Kidney (tissue), 14 donors: ENCODE data around the gene MTF1. TPM values are rescaled to one million over a fixed set of nuclear protein-coding genes. Genes with fewer than 3 reads are reported as not detected.
A peak's percentile ranks its signal among the peaks of the same experiment; 100 is the strongest.

ENCODE experiments used
- DNase-seq, 5 donors: peaks; one replicate each; pipeline ENCODE4 v3.0.0-alpha.2; 2013 to 2020
- FAIRE-seq: peaks from 2 replicates; lab custom pipeline; 2012; peaks lifted over from hg19 to GRCh38; lab: Jason Lieb, UNC
- H3K27ac ChIP-seq, 2 donors: one replicate each; pipeline ENCODE4 v1.7.0; 2013; ENCODE audit warnings: low read depth in 2 of 2, low read length in 2 of 2, inconsistent platforms in 1 of 2
- H3K27me3 ChIP-seq: one replicate; pipeline ENCODE4 v1.7.1; 2013; ENCODE audit warnings: low read length, inconsistent platforms; ENCODE audit not compliant: control insufficient read depth, insufficient read depth
- H3K36me3 ChIP-seq, 3 donors: one replicate each; pipeline versions ENCODE4 v1.7.0 to v1.7.1; 2013; ENCODE audit warnings: low read length in 3 of 3, control low read depth in 1 of 3, inconsistent platforms in 1 of 3; ENCODE audit not compliant: insufficient read depth in 3 of 3, control insufficient read depth in 2 of 3
- H3K4me1 ChIP-seq, 3 donors: one replicate each; pipeline versions ENCODE4 v1.7.0 to v1.7.1; 2013; ENCODE audit warnings: low read length in 3 of 3, inconsistent platforms in 1 of 3, low read depth in 1 of 3; ENCODE audit not compliant: control insufficient read depth in 2 of 3, insufficient read depth in 2 of 3
- H3K4me3 ChIP-seq, 3 donors: one replicate each; pipeline versions ENCODE4 v1.7.0 to v1.8.1; 2013; ENCODE audit warnings: low read length in 3 of 3, control low read depth in 1 of 3, inconsistent platforms in 1 of 3
- H3K9ac ChIP-seq, 3 donors: one replicate each; pipeline versions ENCODE4 v1.7.0 to v1.7.1; 2013; ENCODE audit warnings: low read length in 3 of 3, control low read depth in 1 of 3, inconsistent platforms in 1 of 3
- H3K9me3 ChIP-seq, 3 donors: one replicate each; pipeline versions ENCODE4 v1.7.0 to v1.7.1; 2013; ENCODE audit warnings: low read length in 3 of 3, control low read depth in 1 of 3, inconsistent platforms in 1 of 3; ENCODE audit not compliant: control insufficient read depth in 2 of 3, insufficient read depth in 1 of 3
- CTCF ChIP-seq: IDR thresholded peaks from 3 replicates; pipeline ENCODE4 v1.5.1; 2012; ENCODE audit warnings: mild to moderate bottlenecking, moderate library complexity, borderline replicate concordance; ENCODE audit not compliant: insufficient read depth; ENCODE audit errors: extremely low read depth
- intact Hi-C: fragments of 100-400 bp; cut with DNase I; formaldehyde crosslinking; loops from one replicate; pipeline ENCODE4 v1.11.1; 2022
- polyA plus RNA-seq: library from polyadenylated mRNA; stranded (reverse); fragments of 350-450 nt; fragmentation: Illumina TruSeq; extraction: RNeasy Lipid Tissue Mini Kit (QIAGEN cat#74804); gene quantifications from one replicate; pipeline ENCODE4 v1.2.3, GENCODE V29; 2014; ENCODE audit warnings: low read depth, low replicate concordance; ENCODE audit not compliant: insufficient read depth
- total RNA-seq: library from RNA; stranded (reverse); fragmentation: NEBNext Ultra II Directional; extraction: Animal tissue kit (Norgen Biotek cat#: 25700); gene quantifications from one replicate; pipeline ENCODE4 v1.2.1, GENCODE V29; 2021
- donor health status: control.
- donor health status: control.
- donor health status: control.
- donor health status: control.
- donor health status: control.
- donor health status: DM: yes; HTN: yes; CAD: no.
- donor health status: Normal renal cell carcinoma (clear cell type).

MTF1 gene
- total and polyA plus RNA-seq, 2 donors from 2014 or later: 2.2 to 26.7 TPM

- intact Hi-C loops: no loop called here
- FAIRE-seq (no peak), DNase-seq (no peak)
- Histone ChIP-seq H3K4me3 (no peak overlapping the region), H3K27me3 (no peaks in the 10 kb centered on the region), H3K27ac (no peak overlapping the region), H3K4me1 (peaks cover 0 to 11% (median 10%) of the 10 kb centered on the region in 3 donors), H3K9me3 (no peaks in the 10 kb centered on the region), H3K36me3 (no peaks in the 10 kb centered on the region), H3K9ac (no peak overlapping the region)
- no peak for TF ChIP-seq CTCF
Measured at GRCh38 chr1:37845786-37846185, 13.6 kb downstream of the MTF1 start.

- no peaks in the 10 kb centered on the region for H3K9me3 ChIP-seq
- peaks cover 0 to 11% (median 10%) of the 10 kb centered on the region in 3 donors for H3K4me1 ChIP-seq
- H3K27ac ChIP-seq: no peak overlapping the region
- H3K36me3 ChIP-seq: no peaks in the 10 kb centered on the region
- TF ChIP-seq CTCF: no peak
- H3K27me3 ChIP-seq: no peaks in the 10 kb centered on the region
- intact Hi-C loops: no loop called here
- H3K4me3 ChIP-seq: no peak overlapping the region
- DNase-seq (no peak), FAIRE-seq (no peak)
- no peak overlapping the region for H3K9ac ChIP-seq
Measured at GRCh38 chr1:37845049-37845646, 14.2 kb downstream of the MTF1 start.

GRCh38 chr1:37844536-37844935, 14.9 kb downstream of the MTF1 start:
- FAIRE-seq (no peak), DNase-seq (peak in 1 of 5 donors; percentile 3)
- Histone ChIP-seq H3K4me1 (peaks cover 0 to 11% (median 10%) of the 10 kb centered on the region in 3 donors), H3K9me3 (no peaks in the 10 kb centered on the region), H3K27ac (no peak overlapping the region), H3K27me3 (no peaks in the 10 kb centered on the region), H3K4me3 (no peak overlapping the region), H3K9ac (no peak overlapping the region), H3K36me3 (peaks cover 2 to 4% (median 3%) of the 10 kb centered on the region in 3 donors)
- intact Hi-C loops: no loop called here
- TF ChIP-seq CTCF: no peak
